ENCODE results near the gene RIN3.

RIN3 gene

GRCh38 chr14:92511453-92512238 is 1.9 kb upstream of the RIN3 start:
- DNase-seq: no peak

GRCh38 chr14:92512807-92513203 is 776 bp upstream of the RIN3 start:
- no peak for DNase-seq

GRCh38 chr14:92513966-92514843 is 624 bp downstream of the RIN3 start:
- DNase-seq: no peak

DNA sequence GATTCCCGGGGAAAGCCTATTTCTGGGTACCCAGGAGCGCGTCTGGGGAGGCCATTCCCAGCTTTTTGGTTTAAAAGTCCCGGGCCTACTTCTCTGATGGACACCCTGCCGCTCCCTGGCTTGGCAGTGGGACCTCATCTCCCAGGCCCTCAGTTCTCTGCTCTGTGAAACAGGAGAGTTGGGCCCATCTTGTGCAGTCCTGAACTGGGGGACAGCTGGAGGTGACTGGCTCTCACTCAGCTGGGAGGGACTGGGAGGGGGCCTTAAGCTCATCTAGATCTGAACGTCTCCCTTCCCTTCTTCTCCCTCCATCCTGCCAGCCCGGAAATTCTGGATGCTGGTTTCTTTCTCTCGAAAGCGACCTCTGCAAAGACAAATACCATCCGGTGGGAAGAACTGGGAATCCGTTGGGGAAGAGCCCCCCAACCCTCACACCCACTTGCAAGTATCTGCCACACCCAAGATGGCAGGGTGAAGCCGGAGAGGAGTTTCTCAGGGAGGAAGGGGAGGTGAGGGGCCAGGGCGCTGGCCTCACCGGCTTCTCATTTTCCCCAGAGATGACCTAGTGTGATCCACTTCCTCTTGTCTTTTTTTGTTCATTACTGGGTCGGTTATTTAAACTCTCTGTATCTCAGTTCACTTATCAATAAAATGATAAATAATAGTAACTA is 1.4 kb downstream of the RIN3 start:
- DNase-seq: no peak

- no peak for DNase-seq
Measured at GRCh38 chr14:92515546-92516343, 2.2 kb downstream of the RIN3 start.

DNA sequence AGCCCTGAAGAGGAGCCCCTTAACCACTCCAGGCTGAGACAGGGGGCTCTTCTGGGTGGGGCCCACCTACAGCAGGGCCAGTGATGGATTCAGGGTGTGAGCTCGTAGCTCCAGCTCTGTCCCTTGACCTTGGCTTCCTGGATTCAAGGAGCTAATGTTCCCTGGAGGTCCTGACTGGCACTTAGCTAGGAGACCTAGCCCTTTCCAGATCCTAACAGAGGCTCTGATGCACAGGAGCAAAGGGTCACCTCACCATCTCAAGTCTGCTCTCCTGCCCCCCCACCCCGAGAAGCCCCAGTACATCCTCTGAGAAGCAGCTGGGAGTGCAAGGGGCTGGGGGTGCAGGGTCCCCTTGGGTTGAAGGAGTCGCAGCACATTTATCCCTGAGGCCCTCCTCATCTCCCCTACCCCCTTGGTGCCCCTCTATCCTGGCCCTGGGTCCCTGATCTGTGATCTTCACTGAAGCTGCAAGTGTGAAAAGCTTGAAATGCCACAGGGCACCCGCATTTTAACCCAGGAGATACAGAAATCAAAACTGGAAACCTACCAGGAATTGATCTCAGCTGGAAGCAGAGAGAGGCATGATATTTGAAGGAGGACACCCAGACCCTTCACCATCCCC is 2.9 kb downstream of the RIN3 start:
- no peak for DNase-seq

GRCh38 chr14:92516966-92517506 is 3.5 kb downstream of the RIN3 start:
- DNase-seq: peak; percentile 13

- no peak for DNase-seq
Measured at GRCh38 chr14:92517761-92518160, 4.2 kb downstream of the RIN3 start.

DNA sequence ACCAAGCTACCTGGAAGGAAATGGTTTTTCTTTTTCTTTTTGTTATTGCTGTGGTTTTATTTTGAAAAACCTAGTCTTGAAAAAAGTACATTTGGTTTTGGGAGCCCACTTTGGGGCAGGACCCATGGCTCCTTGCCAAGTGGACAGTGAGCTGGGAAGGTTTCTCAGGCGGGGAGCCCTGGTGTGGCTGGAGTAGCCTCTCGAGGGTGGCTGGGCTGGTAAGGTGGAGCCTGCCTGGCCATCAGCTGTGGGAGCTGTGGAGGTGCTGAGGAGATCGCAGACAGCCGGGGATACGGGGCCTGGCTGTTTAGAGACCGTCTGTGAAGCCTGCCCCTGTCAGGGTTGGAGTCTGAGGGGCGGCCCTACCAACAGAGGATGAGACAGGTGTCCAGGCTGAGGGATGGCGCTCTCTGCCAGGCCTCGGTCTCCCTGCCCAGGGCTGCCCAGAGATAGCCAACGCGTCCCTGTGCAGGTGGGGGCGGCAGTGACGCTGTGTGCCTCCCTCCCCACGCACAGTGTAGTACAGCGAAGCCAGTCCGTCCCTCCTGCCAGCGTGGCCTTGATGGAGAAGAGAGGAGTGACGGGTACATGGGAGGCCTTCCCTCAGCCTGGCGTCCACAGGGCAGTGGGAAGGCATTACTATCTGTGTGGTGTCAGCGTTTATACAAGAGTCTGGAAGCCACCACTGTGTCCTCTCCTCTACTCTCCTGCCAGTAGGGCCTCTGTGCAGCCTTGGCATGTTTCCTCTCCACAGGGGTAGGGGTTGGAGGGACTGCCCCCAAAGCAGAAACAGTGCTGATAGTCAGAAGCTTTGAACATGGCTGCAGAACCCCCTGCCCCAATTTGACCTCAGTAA is 5.9 kb downstream of the RIN3 start:
- DNase-seq: no peak

DNA sequence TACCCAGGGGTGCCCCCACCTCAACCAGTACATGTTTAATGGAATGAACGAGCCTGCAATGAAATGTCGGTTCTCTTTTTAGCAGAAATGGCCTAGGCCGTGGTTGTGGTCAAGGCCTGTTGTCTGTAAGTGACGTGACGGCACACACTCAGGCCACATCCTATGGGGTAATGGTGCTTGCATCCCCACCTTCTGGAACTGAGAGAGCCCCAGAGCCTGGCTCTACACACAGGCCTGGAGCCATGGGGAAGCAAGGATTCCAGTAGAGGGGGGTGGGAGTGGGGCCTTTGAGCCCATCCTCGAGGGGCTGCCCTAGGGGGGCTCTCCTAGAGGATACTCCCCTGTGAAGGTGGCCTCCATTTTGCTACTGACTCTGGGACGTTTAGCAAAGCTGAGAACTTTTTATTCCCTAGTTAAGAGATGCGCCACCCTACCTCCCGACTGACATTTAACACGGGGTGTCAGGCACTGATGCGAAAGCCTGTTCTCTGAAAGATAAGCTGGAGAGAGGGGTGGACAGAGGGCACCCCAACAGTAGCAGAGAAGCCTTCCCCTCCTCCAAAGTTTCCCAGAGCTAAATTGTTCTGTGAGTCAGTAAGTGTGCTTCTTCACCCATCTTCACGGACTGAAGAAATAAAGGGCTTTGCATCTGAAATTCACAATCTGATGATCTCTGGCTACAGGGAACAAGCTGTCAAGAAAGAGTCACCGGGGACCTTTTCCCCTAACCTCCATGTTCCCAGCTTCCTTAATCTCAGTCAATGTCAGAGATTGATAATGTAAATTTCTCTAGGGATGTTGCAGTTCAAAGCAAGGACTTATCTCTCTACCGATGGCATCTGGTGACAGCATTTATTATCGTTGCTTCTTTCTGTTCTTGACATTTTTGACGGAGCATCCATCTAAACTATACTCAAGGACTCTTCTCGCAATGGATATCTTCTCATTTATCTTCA is 6.8 kb downstream of the RIN3 start:
- peak; percentile 19 for DNase-seq

DNA sequence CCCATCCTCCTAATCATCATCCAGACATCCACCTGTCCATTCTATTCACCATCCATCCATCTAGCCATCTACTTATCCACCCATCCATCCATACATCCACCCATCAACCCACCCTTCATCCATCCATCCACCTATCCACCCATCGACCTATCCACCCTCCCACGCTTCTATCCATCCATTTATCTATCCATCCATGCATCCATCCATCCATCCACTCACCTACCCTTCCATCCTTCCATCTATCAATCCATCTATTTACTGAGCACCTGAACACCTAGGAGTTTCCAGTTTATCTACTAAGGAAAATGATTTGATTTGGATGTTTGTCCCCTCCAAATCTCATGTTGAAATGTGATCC is 7.5 kb downstream of the RIN3 start:
- no peak for DNase-seq

- no peak for DNase-seq
Measured at GRCh38 chr14:92523752-92524151, 10.2 kb downstream of the RIN3 start.

DNA sequence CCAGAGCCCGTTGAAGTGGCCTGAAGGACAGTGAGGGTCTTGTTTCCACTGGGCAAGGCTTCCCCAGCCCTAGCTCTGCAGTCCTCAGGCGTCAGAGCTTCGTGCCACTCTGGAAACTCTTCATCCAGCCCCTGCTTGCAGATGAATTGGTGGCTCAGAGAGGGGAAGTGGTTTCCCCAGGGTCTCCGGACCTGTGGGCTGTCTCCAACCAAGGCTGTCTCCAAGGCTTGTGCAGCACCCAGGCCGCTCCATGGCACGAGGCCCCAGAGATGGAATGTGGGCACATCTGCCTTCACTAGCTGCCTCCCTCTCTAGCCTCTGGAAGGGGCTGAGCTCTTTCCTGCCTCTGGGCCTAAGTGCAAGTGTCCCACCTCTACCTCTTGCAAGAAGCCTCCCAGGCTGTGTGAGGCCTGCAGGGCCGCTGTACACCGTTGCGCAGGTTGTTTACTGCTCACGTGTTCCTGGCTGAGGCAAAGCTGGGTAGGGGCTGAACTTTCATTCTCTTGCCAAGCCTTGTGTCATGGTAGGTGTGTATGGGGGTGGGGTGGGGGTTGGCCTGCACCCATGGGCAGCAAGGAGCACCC is 11.1 kb downstream of the RIN3 start:
- DNase-seq: no peak

DNA sequence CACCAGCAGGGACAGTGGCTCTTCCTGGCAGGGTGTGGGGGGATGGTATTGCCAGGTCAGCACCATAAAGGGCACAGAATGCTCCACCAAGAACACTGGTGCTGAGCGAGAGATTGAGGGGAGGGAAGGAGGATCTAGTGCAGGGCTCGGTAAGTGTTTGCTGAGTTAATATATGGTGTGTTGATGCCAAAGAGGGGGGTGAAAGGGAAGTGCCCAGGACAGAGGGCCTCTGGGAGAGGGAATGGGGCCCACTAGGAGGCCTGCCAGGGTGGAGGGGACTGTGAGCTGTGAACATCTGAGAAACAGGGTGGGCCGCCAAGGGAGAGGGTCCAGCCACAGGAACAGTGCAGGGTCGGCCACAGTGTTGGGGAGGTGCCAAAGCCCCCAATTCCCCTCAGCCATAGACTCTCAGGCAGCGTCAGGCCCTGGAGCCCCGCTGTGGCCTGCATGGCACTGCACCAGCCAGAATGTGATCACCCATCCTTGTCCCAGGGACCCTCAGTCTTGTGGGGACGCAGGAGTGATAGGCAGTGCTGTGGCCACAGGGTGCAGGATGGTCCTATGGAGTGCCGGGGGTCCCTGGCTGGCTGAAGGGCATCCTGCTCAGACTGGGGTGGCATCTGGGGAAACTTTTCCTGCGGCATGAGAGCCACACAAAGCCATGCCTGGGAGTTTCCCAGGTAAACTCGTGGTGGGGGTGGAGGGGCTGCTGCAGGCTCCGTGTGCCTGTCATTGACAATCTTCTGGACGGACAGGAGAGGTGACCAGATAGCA is 11.9 kb downstream of the RIN3 start:
- no peak for DNase-seq

GRCh38 chr14:92527721-92528120 is 14.1 kb downstream of the RIN3 start:
- DNase-seq: peak; percentile 20

DNA sequence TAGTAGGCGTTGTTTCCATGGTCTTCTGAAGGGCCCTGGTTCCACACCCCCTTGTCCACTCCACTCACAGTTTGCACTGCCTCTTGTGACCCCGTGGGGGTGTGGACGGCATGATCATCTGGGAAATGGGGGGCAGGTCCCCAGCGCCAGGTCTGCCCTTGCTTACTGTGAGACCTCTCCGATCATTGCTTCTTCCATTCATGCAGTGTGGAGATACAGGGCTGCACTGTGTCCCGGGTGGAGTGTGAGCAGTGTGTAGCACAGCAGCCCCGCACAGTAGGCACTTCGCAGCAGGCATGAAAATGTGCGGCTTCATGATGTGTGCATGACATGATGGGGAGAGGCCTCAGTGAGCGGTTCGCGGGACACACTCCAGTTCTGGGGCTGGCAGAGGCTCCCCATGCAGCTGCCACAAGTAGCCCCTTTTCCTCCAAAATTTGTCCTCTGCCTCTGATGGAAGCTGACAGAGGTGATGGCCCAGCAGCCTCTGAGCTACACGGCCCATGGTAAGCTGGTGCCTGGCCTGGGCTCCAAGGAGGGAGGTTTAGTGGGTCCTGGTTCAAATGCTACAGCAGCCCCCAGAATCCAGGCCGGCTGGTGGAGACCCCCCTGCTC is 15.0 kb downstream of the RIN3 start:
- DNase-seq: no peak

- DNase-seq: no peak
Measured at GRCh38 chr14:92529903-92530302, 16.3 kb downstream of the RIN3 start.
